Hypothalamus (tissue), 51 donors: Measurements from ENCODE around the gene RHOBTB3.
A peak's percentile ranks its signal among the peaks of the same experiment; 100 is the strongest.

Experiments
- DNase-seq, 51 donors: peaks; one replicate each; lab custom pipeline; 2025; lab: John Stamatoyannopoulos, UW

RHOBTB3 gene

GRCh38 chr5:95729115-95730010, 1.8 kb upstream of the RHOBTB3 start:
- DNase-seq: no peak

- peak in 1 of 51 donors; percentile 57 for DNase-seq
Observed at GRCh38 chr5:95730011-95730700, 980 bp upstream of the RHOBTB3 start.

DNA sequence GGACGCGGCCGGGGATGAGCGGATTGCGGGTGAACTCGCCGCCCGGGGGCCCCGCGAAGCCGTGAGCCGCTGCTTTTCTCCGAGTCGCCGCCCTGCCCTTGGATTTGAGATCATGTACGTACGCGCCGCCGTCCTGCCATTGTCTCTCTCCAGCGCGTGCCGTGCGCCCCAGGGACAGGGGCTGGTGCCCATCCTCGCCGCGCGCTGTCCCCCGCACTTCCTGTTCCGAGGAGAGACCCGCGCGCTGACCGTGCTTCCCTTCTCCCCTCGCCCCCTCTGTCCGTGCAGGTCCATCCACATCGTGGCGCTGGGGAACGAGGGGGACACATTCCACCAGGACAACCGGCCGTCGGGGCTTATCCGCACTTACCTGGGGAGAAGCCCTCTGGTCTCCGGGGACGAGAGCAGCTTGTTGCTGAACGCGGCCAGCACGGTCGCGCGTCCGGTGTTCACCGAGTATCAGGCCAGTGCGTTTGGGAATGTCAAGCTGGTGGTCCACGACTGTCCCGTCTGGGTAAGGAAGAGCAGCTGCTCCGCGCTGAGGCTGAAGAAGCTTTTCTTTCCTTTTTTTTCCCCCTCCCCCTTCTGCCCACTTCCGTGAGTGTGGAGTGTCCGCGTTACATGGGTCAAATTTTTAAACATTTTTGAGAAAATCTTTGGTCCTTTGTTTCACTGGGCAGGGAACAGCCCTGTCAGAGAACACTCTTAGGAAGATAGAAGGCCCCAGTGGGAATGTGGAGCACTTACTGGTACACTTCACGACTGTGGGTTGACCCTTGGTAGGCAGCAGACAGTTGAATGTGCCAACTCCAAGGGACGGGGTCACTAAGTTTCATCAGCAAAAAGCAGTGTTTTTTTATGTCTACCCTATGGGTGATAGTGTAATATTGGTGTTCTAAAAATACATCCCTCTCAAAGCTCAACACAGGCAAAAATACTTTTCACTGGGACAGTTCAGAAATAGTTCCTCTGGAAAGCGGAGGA, 727 bp downstream of the RHOBTB3 start:
- DNase-seq: peak in 42 of 51 donors; percentile 6 to 76 (median 58)

- no peak for DNase-seq
Observed at GRCh38 chr5:95733107-95733665, 2.0 kb downstream of the RHOBTB3 start.

DNA sequence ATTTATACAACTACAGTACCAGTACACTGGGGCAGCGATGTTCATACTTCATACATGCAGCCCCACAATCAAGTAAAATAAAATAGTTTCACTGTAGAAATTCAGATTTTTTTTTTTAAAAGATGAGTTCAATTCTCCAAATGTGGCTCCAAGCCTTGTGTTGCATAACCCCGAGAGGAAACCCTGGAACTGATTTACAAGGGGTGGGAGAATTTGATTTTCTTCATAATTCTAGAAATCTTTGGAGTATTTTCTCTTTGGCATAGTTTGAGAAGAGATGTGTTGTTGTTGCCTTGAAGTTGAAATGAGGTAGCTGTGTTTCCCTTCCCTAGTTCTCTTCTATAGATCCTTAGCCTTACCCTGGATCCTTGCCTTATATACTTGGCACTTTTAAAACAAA, 3.1 kb downstream of the RHOBTB3 start:
- no peak for DNase-seq

GRCh38 chr5:95734906-95735305, 3.8 kb downstream of the RHOBTB3 start:
- peak in 6 of 51 donors; percentile 5 to 29 (median 11) for DNase-seq

- no peak for DNase-seq
Observed at GRCh38 chr5:95735406-95735805, 4.3 kb downstream of the RHOBTB3 start.

- no peak for DNase-seq
Observed at GRCh38 chr5:95738072-95738471, 6.9 kb downstream of the RHOBTB3 start.

DNA sequence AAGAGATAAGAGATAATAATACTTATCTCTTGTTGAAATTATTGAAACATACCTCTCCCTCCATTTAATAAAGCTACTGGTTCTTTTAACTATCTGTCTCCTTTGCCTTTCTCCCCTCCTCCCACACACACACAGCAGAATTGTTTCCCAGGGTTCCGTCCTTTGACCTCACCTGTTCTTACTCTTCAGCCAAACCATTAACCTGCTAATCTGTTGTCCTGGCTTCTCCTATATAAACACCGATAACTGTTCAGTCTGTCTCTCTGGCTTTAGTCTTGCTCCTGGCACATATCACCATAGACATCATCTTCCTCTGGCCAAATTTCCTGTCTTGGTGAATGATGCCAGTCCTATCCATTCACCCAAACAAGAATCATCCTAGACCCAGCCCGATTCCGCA, 7.7 kb downstream of the RHOBTB3 start:
- DNase-seq: no peak

- DNase-seq: no peak
Observed at GRCh38 chr5:95739857-95740256, 8.7 kb downstream of the RHOBTB3 start.

- DNase-seq: no peak
Observed at GRCh38 chr5:95741458-95741857, 10.3 kb downstream of the RHOBTB3 start.

GRCh38 chr5:95743232-95743631, 12.1 kb downstream of the RHOBTB3 start:
- DNase-seq: peak in 1 of 51 donors; percentile 30

- DNase-seq: no peak
Observed at GRCh38 chr5:95743877-95744276, 12.7 kb downstream of the RHOBTB3 start.

- DNase-seq: no peak
Observed at GRCh38 chr5:95746194-95746593, 15.1 kb downstream of the RHOBTB3 start.

DNA sequence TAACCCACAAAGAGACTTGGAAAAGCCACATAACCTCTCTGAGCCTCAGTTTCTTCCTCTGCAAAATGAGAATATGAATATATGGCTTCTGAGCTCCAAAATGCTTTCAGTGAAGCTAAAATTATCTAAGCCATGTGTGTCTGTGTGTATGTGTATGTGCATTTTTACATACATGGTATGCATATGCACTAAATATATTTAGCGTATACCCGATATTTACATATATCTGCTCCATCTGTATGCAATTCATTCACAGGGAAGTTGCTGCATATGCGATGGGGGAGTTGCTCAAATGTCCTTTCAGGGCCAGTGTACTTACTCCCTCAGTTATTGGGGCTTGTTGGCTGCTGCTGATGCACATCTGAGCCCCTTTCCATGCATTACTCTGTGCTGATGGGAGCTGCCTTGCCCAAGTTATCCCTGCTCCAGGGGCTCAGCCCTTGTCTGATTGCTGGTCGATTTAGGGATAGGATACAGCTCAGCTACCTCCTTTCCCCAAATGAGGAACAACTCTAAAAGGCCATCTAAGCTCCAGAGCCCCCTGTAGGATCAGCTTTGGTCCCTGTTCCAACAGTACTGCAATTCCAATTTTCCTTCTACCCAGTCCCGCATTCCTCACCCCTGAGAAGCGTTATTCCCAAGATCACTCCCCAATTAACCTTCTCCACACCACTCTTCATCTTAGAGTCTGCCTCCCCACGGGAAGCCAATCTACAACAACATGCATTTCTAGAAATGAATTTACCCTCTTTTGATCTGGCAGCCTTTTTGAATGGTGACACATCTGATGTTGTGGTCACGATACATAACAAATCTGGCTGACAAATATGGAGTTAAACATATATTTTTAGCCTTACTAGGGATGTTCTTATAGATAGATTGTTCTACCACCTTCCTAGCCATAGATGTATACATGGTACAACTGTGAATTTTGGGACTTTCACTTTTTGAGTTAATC, 15.9 kb downstream of the RHOBTB3 start:
- DNase-seq: no peak

GRCh38 chr5:95748133-95748532, 17.0 kb downstream of the RHOBTB3 start:
- no peak for DNase-seq

DNA sequence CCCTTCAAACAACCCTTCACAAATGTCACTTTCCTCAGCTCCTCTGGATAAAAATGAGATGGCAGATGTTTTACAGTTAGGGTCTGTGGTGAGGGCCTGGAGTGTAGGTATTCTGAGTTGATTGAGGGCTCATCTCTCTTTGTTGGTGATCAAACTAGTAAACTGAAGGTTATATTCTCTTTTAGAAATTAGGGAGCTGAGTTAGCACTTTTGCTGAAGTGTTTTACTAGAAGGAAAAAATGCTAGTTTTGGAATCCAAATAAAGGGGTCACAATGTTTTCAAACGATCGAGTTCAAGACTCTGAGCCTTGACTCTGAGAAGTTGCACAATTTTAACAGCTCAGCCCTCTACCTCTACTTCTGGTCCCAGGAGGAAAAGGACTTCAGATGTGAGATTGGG, 23.4 kb downstream of the RHOBTB3 start:
- no peak for DNase-seq

- no peak for DNase-seq
Observed at GRCh38 chr5:95759005-95759404, 27.9 kb downstream of the RHOBTB3 start.

GRCh38 chr5:95759634-95760033, 28.5 kb downstream of the RHOBTB3 start:
- no peak for DNase-seq
